ENCODE results near the gene HOXA4.

HOXA4 gene

GRCh38 chr7:27102581-27103442 is 27.7 kb downstream of the HOXA4 start, which contains the start of gene HOXA2:
TSS of gene HOXA2 (minus strand) at chr7:27102683. CDS start at chr7:27102500, 183 bp downstream.
- DNase-seq = no peak

GRCh38 chr7:27101957-27102580 is 28.5 kb downstream of the HOXA4 start:
- DNase-seq = no peak

- no peak for DNase-seq
Observed at GRCh38 chr7:27101171-27101956, 29.2 kb downstream of the HOXA4 start.

- no peak for DNase-seq
Observed at GRCh38 chr7:27100694-27101170, 29.8 kb downstream of the HOXA4 start.

- no peak for DNase-seq
Observed at GRCh38 chr7:27099453-27100370, 30.8 kb downstream of the HOXA4 start.

- peak in 1 of 2 experiments; percentile 77 for DNase-seq
Observed at GRCh38 chr7:27098578-27099451, 31.7 kb downstream of the HOXA4 start.

GRCh38 chr7:27097686-27098577 is 32.6 kb downstream of the HOXA4 start:
- DNase-seq = peak in 1 of 2 experiments; percentile 28

- DNase-seq = no peak
Observed at GRCh38 chr7:27096768-27097514, 33.6 kb downstream of the HOXA4 start.

GRCh38 chr7:27095897-27096767 is 34.4 kb downstream of the HOXA4 start, which contains the start of gene HOXA1:
TSS of gene HOXA1 (minus strand) at chr7:27096000. CDS start at chr7:27095912, 88 bp downstream.
- peak; percentile 70 to 87 for DNase-seq

- no peak for DNase-seq
Observed at GRCh38 chr7:27095050-27095896, 35.3 kb downstream of the HOXA4 start.

- no peak for DNase-seq
Observed at GRCh38 chr7:27094304-27095049, 36.1 kb downstream of the HOXA4 start.

- no peak for DNase-seq
Observed at GRCh38 chr7:27093184-27093895, 37.2 kb downstream of the HOXA4 start.

GRCh38 chr7:27092819-27093110 is 37.8 kb downstream of the HOXA4 start:
- DNase-seq = no peak

GRCh38 chr7:27091941-27092818 is 38.4 kb downstream of the HOXA4 start:
- DNase-seq = no peak

GRCh38 chr7:27091105-27091504 is 39.5 kb downstream of the HOXA4 start:
- no peak for DNase-seq

All from NCI-H187 (cell line).